Right atrium auricular region (tissue), 2 donors: ENCODE results near the gene ATP6V1A. TPM values are rescaled to one million over a fixed set of nuclear protein-coding genes. Genes with fewer than 3 reads are reported as not detected.

Experiments used
- DNase-seq: peaks from one replicate; pipeline ENCODE4 v3.0.0-alpha.2; 2019; ENCODE audit warnings: low spot score
- H3K27ac ChIP-seq, 2 donors: fragments of 200-600 bp; sonication (generic); 1 replicate in 1 of 2; 2 replicates in 1 of 2; pipeline ENCODE4 v1.5.1; 2016 to 2019
- H3K27me3 ChIP-seq, 2 donors: fragments of 200-600 bp; sonication (generic); one replicate each; pipeline versions ENCODE4 v1.5.1 to v1.6.0; 2017 to 2019
- H3K36me3 ChIP-seq: fragments of 200-600 bp; sonication (generic); one replicate; pipeline ENCODE4 v1.5.1; 2016
- H3K4me1 ChIP-seq, 2 donors: fragments of 200-600 bp; sonication (generic); one replicate each; pipeline versions ENCODE4 v1.5.1 to v1.6.0; 2017 to 2019
- H3K4me3 ChIP-seq, 2 donors: fragments of 200-600 bp; sonication (generic); 1 replicate in 1 of 2; 2 replicates in 1 of 2; pipeline ENCODE4 v1.5.1; 2017 to 2019; ENCODE audit warnings: mild to moderate bottlenecking in 1 of 2, moderate library complexity in 1 of 2
- H3K9me3 ChIP-seq, 2 donors: fragments of 200-600 bp; sonication (generic); one replicate each; pipeline ENCODE4 v1.5.1; 2019
- CTCF ChIP-seq, 2 donors: fragments of 200-600 bp; sonication (generic); IDR thresholded peaks; one replicate each; pipeline ENCODE4 v1.5.1; 2019; ENCODE audit warnings: antibody characterized with exemption in 2 of 2
- total RNA-seq, 2 donors: library from RNA; depleted of rRNA; stranded (reverse); fragments of >200 nt; gene quantifications; one replicate each; pipeline ENCODE4 v1.1.0, GENCODE V29; 2016

ATP6V1A gene
- total RNA-seq, 2 donors from 2014 or later = 19.1 to 21.7 TPM

- Histone ChIP-seq H3K36me3 (peaks cover 64% of the 10 kb centered on the region), H3K27ac (no peak overlapping the region), H3K27me3 (no peaks in the 10 kb centered on the region), H3K4me3 (no peak overlapping the region), H3K9me3 (no peaks in the 10 kb centered on the region), H3K4me1 (no peaks in the 10 kb centered on the region)
- no peak for TF ChIP-seq CTCF (IDR thresholded peaks at IDR 0.05)
- no peak for DNase-seq
Observed at GRCh38 chr3:113804661-113805060, 57.8 kb downstream of the ATP6V1A start.

GRCh38 chr3:113805249-113805648, 58.4 kb downstream of the ATP6V1A start:
- peaks cover 70% of the 10 kb centered on the region for H3K36me3 ChIP-seq
- H3K27ac ChIP-seq = no peak overlapping the region
- no peaks in the 10 kb centered on the region for H3K27me3 ChIP-seq
- TF ChIP-seq CTCF (IDR thresholded peaks at IDR 0.05) = no peak
- H3K9me3 ChIP-seq = no peaks in the 10 kb centered on the region
- DNase-seq = no peak
- H3K4me1 ChIP-seq = no peaks in the 10 kb centered on the region
- no peak overlapping the region for H3K4me3 ChIP-seq

- no peak overlapping the region for H3K27ac ChIP-seq
- DNase-seq = no peak
- no peak for TF ChIP-seq CTCF (IDR thresholded peaks at IDR 0.05)
- H3K27me3 ChIP-seq = no peaks in the 10 kb centered on the region
- H3K4me1 ChIP-seq = no peaks in the 10 kb centered on the region
- no peak overlapping the region for H3K4me3 ChIP-seq
- peaks cover 25% of the 10 kb centered on the region for H3K36me3 ChIP-seq
- no peaks in the 10 kb centered on the region for H3K9me3 ChIP-seq
Observed at GRCh38 chr3:113812854-113813253, 66.0 kb downstream of the ATP6V1A start.

- H3K36me3 ChIP-seq = no peaks in the 10 kb centered on the region
- H3K9me3 ChIP-seq = no peaks in the 10 kb centered on the region
- no peak overlapping the region for H3K27ac ChIP-seq
- no peak for DNase-seq
- no peaks in the 10 kb centered on the region for H3K27me3 ChIP-seq
- TF ChIP-seq CTCF (IDR thresholded peaks at IDR 0.05) = no peak
- H3K4me1 ChIP-seq = no peaks in the 10 kb centered on the region
- H3K4me3 ChIP-seq = no peak overlapping the region
Observed at GRCh38 chr3:113819866-113820265, 73.0 kb downstream of the ATP6V1A start.

DNA sequence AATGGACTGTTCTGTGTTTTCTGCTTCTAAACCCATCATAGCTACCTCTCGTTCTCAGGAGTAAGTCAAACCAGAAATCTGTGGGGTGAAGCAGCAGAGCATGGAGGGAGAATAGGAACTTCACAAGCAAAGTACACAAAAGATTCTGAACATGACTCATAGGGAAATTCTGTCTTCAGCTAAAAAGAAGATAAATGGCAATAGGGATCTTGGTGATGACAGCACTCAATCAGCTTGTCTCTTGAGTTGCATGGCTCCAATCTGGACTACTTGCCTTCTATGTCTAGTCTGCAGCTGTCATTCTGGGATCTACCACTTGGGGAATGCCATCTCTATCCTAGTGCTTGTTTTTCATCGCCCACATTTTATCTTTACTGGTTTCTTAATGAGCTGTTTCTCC, 78.3 kb downstream of the ATP6V1A start:
- no peak for TF ChIP-seq CTCF (IDR thresholded peaks at IDR 0.05)
- no peak overlapping the region for H3K4me3 ChIP-seq
- H3K36me3 ChIP-seq = no peaks in the 10 kb centered on the region
- no peaks in the 10 kb centered on the region for H3K27me3 ChIP-seq
- no peak for DNase-seq
- H3K9me3 ChIP-seq = no peaks in the 10 kb centered on the region
- H3K27ac ChIP-seq = no peak overlapping the region
- H3K4me1 ChIP-seq = no peaks in the 10 kb centered on the region

DNA sequence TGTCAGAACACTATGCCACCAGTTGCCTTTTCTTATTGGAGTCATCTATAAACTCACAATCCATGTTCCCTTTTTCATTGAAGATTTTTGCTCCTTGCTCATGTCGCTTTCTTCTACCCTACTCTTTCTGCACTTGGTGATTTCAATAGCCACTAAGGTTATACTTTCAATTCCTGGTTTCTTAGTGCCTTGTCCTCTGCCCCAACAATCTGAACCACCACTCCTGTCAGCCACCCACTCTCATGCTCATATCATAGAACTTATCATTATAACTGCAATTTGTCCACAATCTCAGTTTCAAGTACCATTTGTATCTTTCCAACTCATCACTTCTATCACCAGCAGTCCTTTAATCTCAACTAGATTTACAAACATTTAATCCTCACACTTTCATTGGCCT, 81.8 kb downstream of the ATP6V1A start:
- H3K36me3 ChIP-seq = no peaks in the 10 kb centered on the region
- no peaks in the 10 kb centered on the region for H3K27me3 ChIP-seq
- no peak overlapping the region for H3K27ac ChIP-seq
- H3K4me1 ChIP-seq = no peaks in the 10 kb centered on the region
- no peak for DNase-seq
- no peaks in the 10 kb centered on the region for H3K9me3 ChIP-seq
- no peak for TF ChIP-seq CTCF (IDR thresholded peaks at IDR 0.05)
- H3K4me3 ChIP-seq = no peak overlapping the region
